ACC112 (cell line): ENCODE data around the gene ALPK3.
"Not testable (repeated sequence)": the region's sequence is repeated elsewhere in the genome, so short reads cannot be mapped to it uniquely, and the experiment has no call there.

ENCODE experiments used
- H2AFZ ChIP-seq: fragments of 200-600 bp; sonication (generic); one replicate; pipeline ENCODE4 v1.6.0; 2017; ENCODE audit warnings: antibody characterized with exemption, low read length; ENCODE audit not compliant: unreplicated experiment
- H3K27ac ChIP-seq: fragments of 200-600 bp; sonication (generic); 2 replicates; pipeline ENCODE4 v1.5.1; 2014; ENCODE audit warnings: low read depth, mild to moderate bottlenecking, antibody characterized with exemption, low read length, moderate library complexity
- H3K27me3 ChIP-seq: fragments of 200-600 bp; sonication (generic); 2 replicates; pipeline ENCODE4 v1.6.1; 2014; ENCODE audit warnings: mild to moderate bottlenecking, antibody characterized with exemption, low read length, moderate library complexity, mixed read lengths; ENCODE audit not compliant: insufficient read depth
- H3K36me3 ChIP-seq: fragments of 200-600 bp; sonication (generic); 2 replicates; pipeline ENCODE4 v1.6.1; 2016; ENCODE audit warnings: mild to moderate bottlenecking, antibody characterized with exemption, low read length, moderate library complexity, mixed read lengths; ENCODE audit not compliant: insufficient read depth
- H3K4me1 ChIP-seq: fragments of 200-600 bp; sonication (generic); one replicate; pipeline ENCODE4 v1.6.1; 2016; ENCODE audit warnings: low read length, mixed read lengths; ENCODE audit not compliant: insufficient read depth, unreplicated experiment, control insufficient read depth
- H3K4me3 ChIP-seq: fragments of 200-600 bp; sonication (generic); 2 replicates; pipeline ENCODE4 v1.5.1; 2014; ENCODE audit warnings: mild to moderate bottlenecking, low read depth, low read length
- H3K79me2 ChIP-seq: fragments of 200-600 bp; sonication (generic); one replicate; pipeline ENCODE4 v1.6.0; 2016; ENCODE audit warnings: low read length; ENCODE audit not compliant: control insufficient read depth, unreplicated experiment, insufficient read depth

ALPK3 gene

DNA sequence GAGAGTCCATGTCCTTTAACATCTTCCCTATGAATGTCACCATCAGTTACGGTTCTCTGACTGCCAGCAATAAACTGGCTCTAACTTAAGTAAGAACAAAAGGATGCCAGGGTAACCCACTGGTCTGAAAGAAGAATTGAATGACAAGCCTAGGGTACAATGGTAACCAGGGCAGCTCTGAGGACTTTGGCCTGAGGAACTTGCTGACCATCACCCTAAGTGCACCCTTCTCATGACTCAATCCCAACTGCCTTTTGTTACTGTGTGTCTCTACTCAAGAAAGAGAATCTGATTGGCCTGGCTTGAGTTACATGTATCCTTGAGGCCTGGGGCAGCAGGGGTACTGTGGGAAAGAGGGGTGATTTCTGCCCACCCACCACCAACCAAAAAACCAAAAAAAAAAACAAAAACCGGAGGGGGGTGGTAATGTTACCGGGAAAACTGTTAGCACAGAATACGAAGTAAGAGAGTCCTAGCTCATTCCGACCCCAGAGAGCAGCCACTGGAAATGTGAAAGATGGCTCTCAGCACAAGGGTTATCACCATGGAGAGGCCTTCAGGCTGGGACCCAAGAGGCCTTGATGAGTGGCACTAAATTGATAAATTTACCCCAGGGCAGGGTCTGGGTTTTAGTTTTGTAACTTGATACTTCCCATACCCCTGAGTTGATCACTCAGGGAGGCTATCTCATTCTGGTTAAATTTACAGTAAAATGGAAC is 58.0 kb downstream of the ALPK3 start:
- H3K27ac ChIP-seq: no peak overlapping the region
- H2AFZ ChIP-seq: no peak overlapping the region
- no peaks in the 10 kb centered on the region for H3K36me3 ChIP-seq
- H3K79me2 ChIP-seq: no peaks in the 10 kb centered on the region
- H3K4me1 ChIP-seq: no peaks in the 10 kb centered on the region
- H3K4me3 ChIP-seq: no peak overlapping the region
- no peaks in the 10 kb centered on the region; the same call in 1 of the 2 replicates for H3K27me3 ChIP-seq

DNA sequence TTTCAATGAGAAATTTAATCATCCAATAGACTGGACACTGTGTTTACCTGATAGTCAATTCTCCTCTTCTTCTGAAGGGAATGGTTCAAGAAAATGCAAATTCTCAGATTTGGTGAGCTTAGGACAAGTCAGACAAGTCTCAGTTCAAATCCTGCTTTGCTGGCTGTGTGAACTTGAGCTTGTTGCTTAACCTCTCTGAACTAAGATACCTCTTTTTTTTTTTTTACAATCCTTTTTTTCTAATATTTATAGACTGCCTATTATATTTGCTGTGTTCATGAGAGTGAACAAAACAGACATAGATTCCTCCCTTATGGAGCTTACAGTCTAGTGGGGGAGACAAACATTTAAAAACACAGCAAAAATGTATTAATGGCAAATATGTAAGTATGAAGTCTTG is 59.1 kb downstream of the ALPK3 start:
- Histone ChIP-seq H3K27me3 (no peaks in the 10 kb centered on the region), H3K36me3 (no peaks in the 10 kb centered on the region), H2AFZ (no peak overlapping the region), H3K4me3 (no peak overlapping the region), H3K4me1 (no peaks in the 10 kb centered on the region), H3K79me2 (no peaks in the 10 kb centered on the region), H3K27ac (no peak overlapping the region)

DNA sequence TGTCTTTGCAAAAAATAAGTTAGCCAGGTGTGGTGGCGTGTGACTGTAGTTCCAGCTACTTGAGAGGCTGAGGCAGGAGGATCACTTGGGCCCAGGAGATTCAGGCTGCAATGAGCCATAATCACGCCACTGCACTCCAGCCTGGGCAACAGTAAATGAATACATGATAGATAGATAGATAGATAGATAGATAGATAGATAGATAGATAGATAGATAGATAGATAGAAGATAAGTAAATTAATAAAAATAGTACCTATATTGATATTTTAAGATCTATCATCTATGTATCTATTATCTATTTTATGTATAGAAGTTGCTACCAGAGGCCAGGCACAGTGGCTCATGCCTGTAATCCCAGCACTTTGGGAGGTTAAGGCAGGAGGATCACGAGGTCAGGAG is 60.5 kb downstream of the ALPK3 start:
- not testable (repeated sequence) for H3K4me3 ChIP-seq, H3K4me1 ChIP-seq, H3K36me3 ChIP-seq, H3K27me3 ChIP-seq, H3K79me2 ChIP-seq, H3K27ac ChIP-seq, H2AFZ ChIP-seq

DNA sequence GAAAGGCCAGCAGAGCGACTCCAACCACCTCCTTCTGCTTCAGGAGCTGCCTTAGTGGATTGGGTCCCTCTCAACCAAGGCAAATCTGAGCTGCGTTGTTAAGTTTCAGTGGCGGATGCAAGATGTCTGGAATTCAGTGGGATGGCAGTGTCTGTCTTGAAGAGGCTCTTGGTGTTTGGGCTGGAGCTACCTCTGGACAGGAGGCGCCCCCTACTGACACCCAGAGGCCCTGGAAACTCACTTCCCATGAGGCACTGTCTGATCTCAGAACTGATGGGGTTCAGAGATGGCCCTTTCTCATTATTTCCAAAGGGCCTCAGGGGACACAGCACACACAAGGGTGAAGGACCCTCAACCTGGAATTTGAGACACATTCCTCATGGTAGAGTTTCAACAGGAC is 61.3 kb downstream of the ALPK3 start:
- H3K36me3 ChIP-seq: no peaks in the 10 kb centered on the region
- no peak overlapping the region for H3K4me3 ChIP-seq
- H3K27ac ChIP-seq: no peak overlapping the region
- H3K4me1 ChIP-seq: no peaks in the 10 kb centered on the region
- no peaks in the 10 kb centered on the region for H3K79me2 ChIP-seq
- H2AFZ ChIP-seq: no peak overlapping the region
- H3K27me3 ChIP-seq: no peaks in the 10 kb centered on the region

DNA sequence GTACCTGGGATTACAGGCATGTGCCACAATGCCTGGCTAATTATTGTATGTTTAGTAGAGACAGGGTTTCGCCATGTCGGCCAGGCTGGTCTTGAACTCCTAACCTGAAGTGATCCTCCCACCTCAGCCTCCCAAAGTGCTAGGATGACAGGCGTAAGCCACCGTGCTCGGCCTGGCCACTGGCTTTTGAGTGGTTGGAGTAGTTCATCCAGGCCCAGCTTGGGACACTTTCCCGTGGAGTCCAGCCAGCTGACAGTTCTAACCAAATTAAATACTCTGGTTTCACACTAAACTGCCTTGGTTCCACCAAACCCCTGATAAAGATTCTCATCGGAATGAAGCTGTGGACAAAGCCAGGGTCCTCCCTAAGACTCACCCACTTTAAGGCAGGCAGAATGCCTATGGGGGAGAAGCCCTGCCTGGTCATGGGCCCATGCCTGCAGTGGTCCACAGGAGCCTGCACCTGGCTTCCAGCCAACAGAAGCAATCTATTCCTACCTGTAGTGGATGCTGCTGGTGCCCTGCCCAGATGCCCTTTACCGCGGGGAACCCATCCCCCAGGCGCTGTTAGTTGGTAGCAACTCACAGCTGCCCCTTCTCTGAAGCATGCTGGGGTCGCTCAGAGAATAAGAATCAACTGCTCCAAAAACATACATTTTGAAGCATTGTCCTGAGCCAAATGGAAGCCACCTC is 62.1 kb downstream of the ALPK3 start:
- Histone ChIP-seq H3K27ac (no peak overlapping the region), H3K79me2 (no peaks in the 10 kb centered on the region)

DNA sequence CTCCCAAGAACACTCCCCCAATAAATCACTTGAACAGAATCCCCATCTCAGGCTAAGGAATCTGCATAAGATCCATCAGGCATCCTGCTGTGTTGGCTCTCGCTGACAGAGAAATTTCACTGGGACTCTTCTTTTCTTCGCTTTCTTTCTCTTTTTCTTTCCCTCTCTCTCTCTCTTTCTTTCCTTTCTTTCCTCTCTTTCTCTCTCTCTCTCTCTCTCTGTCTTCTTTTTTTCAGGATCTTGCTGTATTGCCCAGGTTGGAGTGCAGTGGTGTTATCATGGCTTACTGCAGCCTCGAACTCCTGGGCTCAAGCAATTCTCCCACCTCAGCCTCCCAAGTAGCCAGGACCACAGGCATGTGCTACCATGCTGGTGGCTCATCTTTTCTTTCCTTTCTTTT is 62.9 kb downstream of the ALPK3 start:
- Histone ChIP-seq H3K4me3 (no peak overlapping the region), H3K36me3 (no peaks in the 10 kb centered on the region), H3K4me1 (no peaks in the 10 kb centered on the region), H3K79me2 (no peaks in the 10 kb centered on the region), H3K27ac (no peak overlapping the region), H3K27me3 (no peaks in the 10 kb centered on the region), H2AFZ (no peak overlapping the region)

More for the DNA sequence above, 62.1 kb downstream of the ALPK3 start:
- Histone ChIP-seq H3K27me3 (no peaks in the 10 kb centered on the region), H2AFZ (no peak overlapping the region), H3K4me3 (no peak overlapping the region), H3K36me3 (no peaks in the 10 kb centered on the region), H3K4me1 (no peaks in the 10 kb centered on the region)

DNA sequence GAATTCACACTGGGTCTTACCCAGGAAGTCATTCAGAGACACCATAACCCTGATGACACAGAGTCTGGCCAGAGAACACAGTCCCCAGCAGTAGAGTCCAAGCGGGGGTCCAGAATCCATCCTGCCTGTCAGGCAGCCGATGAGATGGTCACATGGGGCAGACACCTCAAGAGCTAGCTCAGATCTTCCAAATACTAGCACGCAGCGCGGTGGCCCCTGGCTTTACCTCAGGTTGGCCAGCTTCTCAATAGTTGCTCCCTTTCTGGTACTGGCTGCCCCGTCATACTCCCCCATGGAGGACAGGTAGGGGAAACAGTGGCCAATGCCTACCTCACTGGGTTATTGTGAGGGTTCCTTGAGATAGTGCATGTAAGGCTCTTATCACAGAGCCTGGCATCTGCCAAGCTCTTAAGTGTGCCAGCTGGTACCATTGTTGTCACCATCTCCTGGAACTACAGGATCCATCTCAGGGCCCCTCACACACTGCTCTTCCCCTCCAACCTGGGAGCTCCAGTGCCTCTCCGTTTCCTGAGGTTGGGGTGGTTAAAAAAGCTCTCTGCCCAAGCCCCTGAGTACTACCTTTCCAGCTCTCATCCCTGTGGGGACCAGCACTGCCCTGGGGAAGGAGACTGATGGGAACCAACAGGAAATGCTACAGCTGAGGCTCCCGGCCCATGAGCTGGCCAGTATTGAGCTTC is 63.8 kb downstream of the ALPK3 start:
- H3K36me3 ChIP-seq: no peaks in the 10 kb centered on the region
- no peak overlapping the region for H2AFZ ChIP-seq
- H3K4me1 ChIP-seq: no peaks in the 10 kb centered on the region
- no peak overlapping the region for H3K4me3 ChIP-seq
- H3K79me2 ChIP-seq: no peaks in the 10 kb centered on the region
- H3K27ac ChIP-seq: no peak overlapping the region
- H3K27me3 ChIP-seq: no peaks in the 10 kb centered on the region

DNA sequence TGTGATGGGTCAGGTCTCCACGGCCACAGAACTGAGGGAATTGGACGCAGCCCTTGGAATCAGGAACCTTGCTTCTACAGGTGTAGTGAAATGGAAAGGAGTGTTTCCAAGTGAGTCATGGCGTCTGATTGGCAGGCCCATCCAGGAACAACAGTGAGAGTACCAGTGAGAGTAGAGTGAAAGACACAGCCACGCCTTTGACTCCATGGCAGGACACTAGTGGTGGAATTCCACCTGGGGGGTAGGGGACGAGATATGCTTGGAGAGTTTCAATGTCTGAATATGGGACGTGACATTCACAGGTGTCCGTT is 64.3 kb downstream of the ALPK3 start:
- no peaks in the 10 kb centered on the region for H3K79me2 ChIP-seq
- no peaks in the 10 kb centered on the region for H3K36me3 ChIP-seq
- H3K4me3 ChIP-seq: no peak overlapping the region
- no peaks in the 10 kb centered on the region for H3K27me3 ChIP-seq
- no peak overlapping the region for H2AFZ ChIP-seq
- no peaks in the 10 kb centered on the region for H3K4me1 ChIP-seq
- no peak overlapping the region for H3K27ac ChIP-seq

DNA sequence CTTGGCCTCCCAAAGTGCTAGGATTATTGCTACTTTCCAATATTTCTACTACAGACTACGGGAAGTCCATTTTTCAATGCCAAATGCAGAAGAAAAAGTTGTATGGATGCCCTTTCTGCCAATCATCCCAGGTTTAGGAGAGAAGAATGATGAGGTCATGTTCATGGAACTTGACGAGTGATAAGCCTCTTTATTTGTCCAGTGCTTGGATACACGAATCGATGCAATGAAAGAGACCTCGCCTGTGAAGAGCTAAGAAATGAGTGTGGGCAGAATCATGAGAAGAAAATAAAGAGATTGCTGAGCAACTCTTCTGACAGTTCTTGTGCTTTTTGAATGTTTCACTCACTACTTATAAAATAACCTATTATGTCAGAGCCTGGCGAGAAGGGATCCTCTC is 66.3 kb downstream of the ALPK3 start:
- H3K36me3 ChIP-seq: no peaks in the 10 kb centered on the region
- no peaks in the 10 kb centered on the region for H3K4me1 ChIP-seq
- no peak overlapping the region for H3K4me3 ChIP-seq
- no peaks in the 10 kb centered on the region for H3K79me2 ChIP-seq
- H2AFZ ChIP-seq: no peak overlapping the region
- H3K27ac ChIP-seq: no peak overlapping the region
- no peaks in the 10 kb centered on the region for H3K27me3 ChIP-seq

DNA sequence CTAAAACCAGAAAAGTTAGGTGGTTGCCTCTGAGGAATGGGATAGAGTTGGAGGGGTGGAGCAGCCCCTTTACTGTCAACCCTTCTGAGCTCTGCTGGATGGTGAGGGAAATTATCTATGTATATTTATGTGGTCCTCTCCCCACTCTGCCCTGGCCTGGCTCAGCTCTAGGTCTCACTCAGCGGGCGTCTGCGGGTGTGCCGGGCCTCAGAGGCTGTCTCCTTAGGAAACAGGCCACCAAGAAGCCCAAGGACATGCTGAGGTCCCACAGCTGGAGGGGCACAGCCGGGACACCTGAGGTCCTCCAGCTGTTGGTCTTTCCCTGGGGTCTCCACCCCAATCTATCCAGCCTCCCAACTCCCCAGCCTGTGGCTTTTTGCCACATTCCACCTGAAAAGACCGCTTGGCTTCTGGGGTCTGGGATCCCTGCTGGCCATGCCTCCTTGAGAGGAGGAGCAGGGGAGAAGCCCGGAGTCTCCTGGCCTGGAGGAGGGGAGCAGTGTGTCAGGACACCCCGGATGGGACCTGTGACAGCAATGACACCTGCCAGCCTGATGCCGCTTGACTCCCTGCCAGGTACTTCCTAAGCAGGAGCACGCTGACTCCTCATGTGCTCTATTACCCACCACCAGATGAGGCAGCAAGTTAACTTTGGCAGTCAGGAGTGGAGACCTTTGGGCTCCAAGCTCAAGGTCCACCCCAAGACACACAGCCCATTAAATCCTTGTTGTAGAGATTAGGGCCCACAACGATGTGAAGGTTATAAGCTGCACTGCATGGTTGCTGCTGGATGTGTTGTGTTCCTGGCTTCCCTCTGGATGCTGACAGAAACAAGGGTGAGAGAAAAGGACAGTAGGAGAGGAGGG is 67.0 kb downstream of the ALPK3 start, which contains the start of gene SLC28A1:
TSS of gene SLC28A1 (plus strand) at position 747 of the 866 bp plus-strand sequence. CDS start 3,099 bp downstream, outside the sequence.
- H3K27ac ChIP-seq: no peak within 1 kb of the TSS
- no peak within 1 kb of the TSS for H3K4me3 ChIP-seq
- H3K79me2 ChIP-seq: no peaks in the 10 kb centered on the region
- H2AFZ ChIP-seq: no peak within 1 kb of the TSS
- no peaks in the 10 kb centered on the region for H3K27me3 ChIP-seq
- no peaks in the 10 kb centered on the region for H3K4me1 ChIP-seq
- no peaks in the 10 kb centered on the region for H3K36me3 ChIP-seq
